HEK293 (cell line): ENCODE results near the gene MYLK.

Source experiments
- CTCF ChIA-PET: fragments of 350-600 bp; formaldehyde crosslinking; extraction: SDS; loops from one replicate; lab custom pipeline; 2021; ENCODE audit warnings: antibody characterized with exemption; lab: Yijun Ruan, JAX
- POLR2A ChIA-PET: fragments of 300-600 bp; formaldehyde crosslinking; extraction: SDS; loops from one replicate; lab custom pipeline; 2020; ENCODE audit warnings: antibody characterized with exemption, inconsistent platforms; lab: Yijun Ruan, JAX
- H3K27ac ChIP-seq: fragments of 200-500 bp; sonication (Bioruptor generic); 2 replicates; pipeline ENCODE4 v1.5.1; 2014; ENCODE audit warnings: low read depth, low read length, control low read depth, inconsistent platforms; ENCODE audit errors: extremely low read depth
- H3K36me3 ChIP-seq, 2 experiments: fragments of 200-500 bp in 1 of 2; sonication (Bioruptor generic) in 1 of 2; 1 replicate in 1 of 2; 2 replicates in 1 of 2; pipeline ENCODE4 v1.5.1; 2014 to 2017; ENCODE audit warnings: inconsistent platforms in 2 of 2, low read length in 2 of 2; ENCODE audit not compliant: control insufficient read depth in 2 of 2, insufficient read depth in 1 of 2
- H3K4me1 ChIP-seq: fragments of 200-500 bp; sonication (Bioruptor generic); 2 replicates; pipeline ENCODE4 v1.5.1; 2014; ENCODE audit warnings: mild to moderate bottlenecking, low read length, inconsistent platforms; ENCODE audit not compliant: control insufficient read depth, insufficient read depth
- H3K4me3 ChIP-seq: 2 replicates; pipeline ENCODE4 v1.5.1; 2011; ENCODE audit warnings: low read depth, mild to moderate bottlenecking, control low read depth, low read length, moderate library complexity
- H3K9me3 ChIP-seq: fragments of 200-500 bp; sonication (Bioruptor generic); 2 replicates; pipeline ENCODE4 v1.5.1; 2014; ENCODE audit warnings: low read depth, low read length, inconsistent platforms; ENCODE audit not compliant: control insufficient read depth, insufficient read depth
- GLIS1 ChIP-seq: fragments of 450-650 bp; formaldehyde crosslinking; IDR thresholded peaks from 2 replicates; pipeline ENCODE4 v1.5.1; 2016; ENCODE audit warnings: missing biosample characterization, missing genetic modification characterization
- MZF1 ChIP-seq: fragments of 450-650 bp; formaldehyde crosslinking; IDR thresholded peaks from 2 replicates; pipeline ENCODE4 v1.5.1; 2017; ENCODE audit warnings: missing biosample characterization, missing genetic modification characterization, borderline replicate concordance
- PBX3 ChIP-seq: sonication (generic); formaldehyde crosslinking; IDR thresholded peaks from 2 replicates; pipeline ENCODE4 v1.8.1; 2022; ENCODE audit warnings: mild to moderate bottlenecking, moderate library complexity, missing genetic modification reagents
- SETDB1 ChIP-seq: IDR thresholded peaks from one replicate; pipeline ENCODE4 v1.6.1; 2017; ENCODE audit warnings: mild to moderate bottlenecking, low read length, moderate library complexity, mixed read lengths; ENCODE audit not compliant: insufficient read length
- SP2 ChIP-seq: fragments of 450-650 bp; formaldehyde crosslinking; IDR thresholded peaks from 2 replicates; pipeline ENCODE4 v1.5.1; 2016; ENCODE audit warnings: missing biosample characterization, missing genetic modification characterization
- ZNF174 ChIP-seq: fragments of 450-650 bp; formaldehyde crosslinking; IDR thresholded peaks from 2 replicates; pipeline ENCODE4 v1.5.0; 2017; ENCODE audit warnings: missing biosample characterization, mild to moderate bottlenecking, missing genetic modification characterization
- ZNF184 ChIP-seq: fragments of 450-650 bp; IDR thresholded peaks from 2 replicates; pipeline ENCODE4 v1.5.1; 2018; ENCODE audit warnings: missing biosample characterization, mild to moderate bottlenecking, missing genetic modification characterization
- ZNF302 ChIP-seq: fragments of 450-650 bp; formaldehyde crosslinking; IDR thresholded peaks from 2 replicates; pipeline ENCODE4 v1.5.1; 2016; ENCODE audit warnings: missing biosample characterization, missing genetic modification characterization, low read depth
- ZNF335 ChIP-seq: fragments of 450-650 bp; formaldehyde crosslinking; conservative IDR thresholded peaks from 2 replicates; pipeline ENCODE4 v1.5.1; 2016; ENCODE audit warnings: missing biosample characterization, missing genetic modification characterization
- ZNF366 ChIP-seq: fragments of 450-650 bp; formaldehyde crosslinking; conservative IDR thresholded peaks from 2 replicates; pipeline ENCODE4 v1.5.1; 2016; ENCODE audit warnings: missing biosample characterization, missing genetic modification characterization
- ZNF48 ChIP-seq: fragments of 450-650 bp; formaldehyde crosslinking; IDR thresholded peaks from 2 replicates; pipeline ENCODE4 v1.5.1; 2016; ENCODE audit warnings: missing biosample characterization, missing genetic modification characterization
- ZNF558 ChIP-seq: fragments of 450-650 bp; formaldehyde crosslinking; IDR thresholded peaks from 2 replicates; pipeline ENCODE4 v1.5.1; 2016; ENCODE audit warnings: missing biosample characterization, missing genetic modification characterization
- ZNF585B ChIP-seq: fragments of 450-650 bp; formaldehyde crosslinking; IDR thresholded peaks from 2 replicates; pipeline ENCODE4 v1.5.1; 2016; ENCODE audit warnings: missing biosample characterization, missing genetic modification characterization
- ZNF600 ChIP-seq: fragments of 450-650 bp; formaldehyde crosslinking; IDR thresholded peaks from 2 replicates; pipeline ENCODE4 v1.5.1; 2016; ENCODE audit warnings: missing biosample characterization, missing genetic modification characterization
- ZNF626 ChIP-seq: fragments of 450-650 bp; sonication (Bioruptor Pico); formaldehyde crosslinking; IDR thresholded peaks from 2 replicates; pipeline ENCODE4 v1.5.1; 2018; ENCODE audit warnings: missing biosample characterization, missing genetic modification characterization, inconsistent platforms
- ZNF664 ChIP-seq: fragments of 450-650 bp; formaldehyde crosslinking; IDR thresholded peaks from 2 replicates; pipeline ENCODE4 v1.5.1; 2016; ENCODE audit warnings: missing biosample characterization, missing genetic modification characterization
- ZNF670 ChIP-seq: fragments of 450-650 bp; formaldehyde crosslinking; IDR thresholded peaks from 2 replicates; pipeline ENCODE4 v1.5.1; 2016; ENCODE audit warnings: missing biosample characterization, missing genetic modification characterization, low read depth
- ZNF785 ChIP-seq: fragments of 450-650 bp; formaldehyde crosslinking; IDR thresholded peaks from 2 replicates; pipeline ENCODE4 v1.5.1; 2016; ENCODE audit warnings: missing biosample characterization, missing genetic modification characterization
- ZNF830 ChIP-seq: fragments of 450-650 bp; IDR thresholded peaks from 2 replicates; pipeline ENCODE4 v1.5.0; 2018; ENCODE audit warnings: missing biosample characterization, missing genetic modification characterization, low read depth, mild to moderate bottlenecking, moderate library complexity
- ZSCAN30 ChIP-seq: fragments of 450-650 bp; IDR thresholded peaks from 2 replicates; pipeline ENCODE4 v1.5.1; 2018; ENCODE audit warnings: missing biosample characterization, mild to moderate bottlenecking, missing genetic modification characterization, moderate library complexity
- TF ChIP-seq, protein P1 (sequence below): fragments of 450-650 bp; IDR thresholded peaks from 2 replicates; pipeline ENCODE4 v1.5.1; 2018; ENCODE audit warnings: missing biosample characterization, mild to moderate bottlenecking, missing genetic modification characterization
- TF ChIP-seq, protein P2 (sequence below): fragments of 450-650 bp; formaldehyde crosslinking; IDR thresholded peaks from 2 replicates; pipeline ENCODE4 v1.5.0; 2017; ENCODE audit warnings: missing biosample characterization, missing genetic modification characterization, borderline replicate concordance
- TF ChIP-seq, protein P3 (sequence below): fragments of 450-650 bp; formaldehyde crosslinking; IDR thresholded peaks from 2 replicates; pipeline ENCODE4 v1.5.1; 2016; ENCODE audit warnings: missing biosample characterization, missing genetic modification characterization

MYLK gene

DNA sequence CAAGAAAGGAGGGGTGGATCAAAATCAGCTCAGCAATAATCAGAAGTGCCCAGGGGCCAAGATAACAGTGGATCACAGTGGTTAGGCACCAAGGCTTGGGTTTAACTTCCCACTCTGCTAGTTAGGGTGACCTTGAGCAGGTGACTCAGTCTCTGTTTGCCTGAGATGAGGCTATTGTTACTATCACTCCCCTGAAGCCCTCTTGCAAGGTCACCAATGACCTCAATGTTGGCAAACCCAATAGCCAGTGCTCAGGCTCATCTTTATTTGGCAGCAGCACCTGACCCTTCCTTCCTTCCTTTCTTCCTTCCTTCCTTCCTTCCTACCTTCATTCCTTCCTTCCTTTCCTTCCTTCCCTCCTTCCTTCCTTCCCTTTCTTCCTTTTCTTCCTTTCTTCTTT is 196.8 kb downstream of the MYLK start:
- POLR2A ChIA-PET: no interaction called here
- H3K9me3 ChIP-seq: no peaks in the 10 kb centered on the region
- CTCF ChIA-PET: interaction anchor here (1.4 kb wide), 1 partner anchor 34 kb away, joined by 3 read pairs; no protein-coding TSS in a partner anchor
- no peaks in the 10 kb centered on the region for H3K4me1 ChIP-seq
- H3K4me3 ChIP-seq: no peak overlapping the region
- TF ChIP-seq ZNF830 (tag by site-specific recombination): no peak
- no peak for TF ChIP-seq ZSCAN30 (tag by site-specific recombination)
- peak; percentile 92 for TF ChIP-seq ZNF366 (tag by site-specific recombination)
- no peak for TF ChIP-seq ZNF48 (tag by site-specific recombination)
- TF ChIP-seq, all 188 proteins: peak for 1
- no peak overlapping the region for H3K27ac ChIP-seq
- peaks cover 0 to 4% of the 10 kb centered on the region in 2 experiments; a peak in 1 of 3 replicates for H3K36me3 ChIP-seq

GRCh38 chr3:123686251-123686650 is 197.9 kb downstream of the MYLK start:
- CTCF ChIA-PET: interaction anchor here (1.4 kb wide), 1 partner anchor 33 kb away, joined by 3 read pairs; no protein-coding TSS in a partner anchor

GRCh38 chr3:123685780-123686179 is 198.4 kb downstream of the MYLK start:
- no peaks in the 10 kb centered on the region for H3K9me3 ChIP-seq
- CTCF ChIA-PET: no interaction called here
- TF ChIP-seq ZNF664 (tag by site-specific recombination): no peak
- no peak for TF ChIP-seq ZNF174 (tag by site-specific recombination)
- no peak for TF ChIP-seq GLIS1
- TF ChIP-seq ZNF670 (tag by site-specific recombination): no peak
- no peak for TF ChIP-seq SETDB1
- TF ChIP-seq ZNF585B: no peak
- no peak for TF ChIP-seq ZNF785 (tag by site-specific recombination)
- no peak for TF ChIP-seq MZF1
- TF ChIP-seq, protein P1, sequence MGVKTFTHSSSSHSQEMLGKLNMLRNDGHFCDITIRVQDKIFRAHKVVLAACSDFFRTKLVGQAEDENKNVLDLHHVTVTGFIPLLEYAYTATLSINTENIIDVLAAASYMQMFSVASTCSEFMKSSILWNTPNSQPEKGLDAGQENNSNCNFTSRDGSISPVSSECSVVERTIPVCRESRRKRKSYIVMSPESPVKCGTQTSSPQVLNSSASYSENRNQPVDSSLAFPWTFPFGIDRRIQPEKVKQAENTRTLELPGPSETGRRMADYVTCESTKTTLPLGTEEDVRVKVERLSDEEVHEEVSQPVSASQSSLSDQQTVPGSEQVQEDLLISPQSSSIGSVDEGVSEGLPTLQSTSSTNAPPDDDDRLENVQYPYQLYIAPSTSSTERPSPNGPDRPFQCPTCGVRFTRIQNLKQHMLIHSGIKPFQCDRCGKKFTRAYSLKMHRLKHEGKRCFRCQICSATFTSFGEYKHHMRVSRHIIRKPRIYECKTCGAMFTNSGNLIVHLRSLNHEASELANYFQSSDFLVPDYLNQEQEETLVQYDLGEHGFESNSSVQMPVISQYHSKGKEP (tag by site-specific recombination): no peak
- no peak for TF ChIP-seq ZNF600 (tag by site-specific recombination)
- no peak for TF ChIP-seq PBX3 (CRISPR knock-in tag)
- TF ChIP-seq, all 188 proteins: peak for 0
- POLR2A ChIA-PET: no interaction called here
- Histone ChIP-seq H3K36me3 (peaks cover 0 to 12% of the 10 kb centered on the region in 2 experiments; a peak in 1 of 3 replicates), H3K4me3 (no peak overlapping the region), H3K4me1 (no peaks in the 10 kb centered on the region), H3K27ac (no peak overlapping the region)

More at GRCh38 chr3:123686251-123686650, 197.9 kb downstream of the MYLK start:
- no peak overlapping the region for H3K4me3 ChIP-seq
- no peaks in the 10 kb centered on the region for H3K9me3 ChIP-seq
- TF ChIP-seq GLIS1 (peak; percentile 75), ZNF626 (no peak)
- no peaks in the 10 kb centered on the region for H3K4me1 ChIP-seq
- H3K36me3 ChIP-seq: peaks cover 0 to 11% of the 10 kb centered on the region in 2 experiments; a peak in 1 of 3 replicates
- POLR2A ChIA-PET: no interaction called here
- H3K27ac ChIP-seq: no peak overlapping the region

- peaks cover 0 to 8% of the 10 kb centered on the region in 2 experiments; a peak in 1 of 3 replicates for H3K36me3 ChIP-seq
- ChIA-PET CTCF (interaction anchor here (0.6 to 1.0 kb wide), 2 partner anchors 31 to 42 kb away, joined by 3 to 4 read pairs; no protein-coding TSS in a partner anchor), POLR2A (no interaction called here)
- no peak overlapping the region for H3K4me3 ChIP-seq
- no peaks in the 10 kb centered on the region for H3K4me1 ChIP-seq
- H3K27ac ChIP-seq: no peak overlapping the region
- no peaks in the 10 kb centered on the region for H3K9me3 ChIP-seq
- no peak for TF ChIP-seq ZNF335 (tag by site-specific recombination)
- TF ChIP-seq ZNF184 (tag by site-specific recombination): no peak
- TF ChIP-seq, protein P2, sequence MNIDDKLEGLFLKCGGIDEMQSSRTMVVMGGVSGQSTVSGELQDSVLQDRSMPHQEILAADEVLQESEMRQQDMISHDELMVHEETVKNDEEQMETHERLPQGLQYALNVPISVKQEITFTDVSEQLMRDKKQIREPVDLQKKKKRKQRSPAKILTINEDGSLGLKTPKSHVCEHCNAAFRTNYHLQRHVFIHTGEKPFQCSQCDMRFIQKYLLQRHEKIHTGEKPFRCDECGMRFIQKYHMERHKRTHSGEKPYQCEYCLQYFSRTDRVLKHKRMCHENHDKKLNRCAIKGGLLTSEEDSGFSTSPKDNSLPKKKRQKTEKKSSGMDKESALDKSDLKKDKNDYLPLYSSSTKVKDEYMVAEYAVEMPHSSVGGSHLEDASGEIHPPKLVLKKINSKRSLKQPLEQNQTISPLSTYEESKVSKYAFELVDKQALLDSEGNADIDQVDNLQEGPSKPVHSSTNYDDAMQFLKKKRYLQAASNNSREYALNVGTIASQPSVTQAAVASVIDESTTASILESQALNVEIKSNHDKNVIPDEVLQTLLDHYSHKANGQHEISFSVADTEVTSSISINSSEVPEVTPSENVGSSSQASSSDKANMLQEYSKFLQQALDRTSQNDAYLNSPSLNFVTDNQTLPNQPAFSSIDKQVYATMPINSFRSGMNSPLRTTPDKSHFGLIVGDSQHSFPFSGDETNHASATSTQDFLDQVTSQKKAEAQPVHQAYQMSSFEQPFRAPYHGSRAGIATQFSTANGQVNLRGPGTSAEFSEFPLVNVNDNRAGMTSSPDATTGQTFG: no peak
- no peak for TF ChIP-seq ZNF558 (tag by site-specific recombination)
- no peak for TF ChIP-seq ZNF302 (tag by site-specific recombination)
- TF ChIP-seq, protein P3, sequence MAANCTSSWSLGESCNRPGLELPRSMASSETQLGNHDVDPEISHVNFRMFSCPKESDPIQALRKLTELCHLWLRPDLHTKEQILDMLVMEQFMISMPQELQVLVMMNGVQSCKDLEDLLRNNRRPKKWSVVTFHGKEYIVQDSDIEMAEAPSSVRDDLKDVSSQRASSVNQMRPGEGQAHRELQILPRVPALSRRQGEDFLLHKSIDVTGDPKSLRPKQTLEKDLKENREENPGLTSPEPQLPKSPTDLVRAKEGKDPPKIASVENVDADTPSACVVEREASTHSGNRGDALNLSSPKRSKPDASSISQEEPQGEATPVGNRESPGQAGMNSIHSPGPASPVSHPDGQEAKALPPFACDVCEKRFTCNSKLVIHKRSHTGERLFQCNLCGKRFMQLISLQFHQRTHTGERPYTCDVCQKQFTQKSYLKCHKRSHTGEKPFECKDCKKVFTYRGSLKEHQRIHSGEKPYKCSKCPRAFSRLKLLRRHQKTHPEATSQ (tag by site-specific recombination): no peak
- TF ChIP-seq SP2: no peak
Measured at GRCh38 chr3:123684636-123685035, 199.5 kb downstream of the MYLK start.
